Measurements from ENCODE around the gene LRRC53. TPM values are rescaled to one million over a fixed set of nuclear protein-coding genes. Genes with fewer than 3 reads are reported as not detected.

LRRC53 gene
- total and polyA plus RNA-seq, 2 of the 4 experiments (the other 2 are of a cell fraction): not detected

GRCh38 chr1:74505928-74506710 lies 6.3 kb downstream of the LRRC53 start:
- Histone ChIP-seq H3K4ac (ENCODE audit: low read depth, low read length) (no peak overlapping the region), H2AK9ac (replicated peaks; ENCODE audit: low read depth, low read length, poor library complexity) (no peak overlapping the region), H3K79me1 (ENCODE audit: low read depth in 1 of 2, low read length in 2 of 2) (no peaks in the 10 kb centered on the region), H3K23ac (ENCODE audit: low read depth, low read length) (no peak overlapping the region), H3K56ac (ENCODE audit: extremely low read depth, insufficient read depth, low read length) (no peak overlapping the region), H2AK5ac (ENCODE audit: low read depth, low read length) (no peak overlapping the region), H3K18ac (ENCODE audit: low read depth, low read length) (no peak overlapping the region), H3K4me3 (ENCODE audit: insufficient read depth, low read depth, low read length) (no peak overlapping the region), H2BK120ac (ENCODE audit: low read depth, low read length) (no peak overlapping the region), H3K9me1 (ENCODE audit: insufficient read depth, low read length) (no peaks in the 10 kb centered on the region), H2BK5ac (ENCODE audit: low read depth, low read length, poor library complexity, severe bottlenecking) (no peak overlapping the region), H4K8ac (ENCODE audit: low read depth in 2 of 2, low read length in 2 of 2) (no peak overlapping the region), H3K14ac (replicated peaks; ENCODE audit: low read depth, low read length) (no peak overlapping the region), H3K4me2 (ENCODE audit: low read depth, low read length) (no peak overlapping the region), H3K36me3 (ENCODE audit: control insufficient read depth, insufficient read depth, low read length) (no peaks in the 10 kb centered on the region), H3K27me3 (ENCODE audit: control insufficient read depth, insufficient read depth, low read length) (no peaks in the 10 kb centered on the region), H3K4me1 (ENCODE audit: control insufficient read depth, insufficient read depth, low read length) (no peaks in the 10 kb centered on the region), H4K91ac (ENCODE audit: insufficient read depth, low read depth, low read length) (no peak overlapping the region), H3K9ac (ENCODE audit: low read depth, low read length) (no peak overlapping the region), H4K20me1 (ENCODE audit: insufficient read depth, low read length) (no peaks in the 10 kb centered on the region), H4K5ac (ENCODE audit: low read depth, low read length) (no peak overlapping the region), H2AFZ (replicated peaks; ENCODE audit: low read length, poor library complexity) (no peak overlapping the region), H3K9me3 (ENCODE audit: control insufficient read depth, insufficient read depth, low read length) (no peaks in the 10 kb centered on the region), H2BK20ac (ENCODE audit: low read depth, low read length) (no peak overlapping the region), H3K27ac (ENCODE audit: insufficient read depth, low read length) (no peak overlapping the region), H2BK15ac (ENCODE audit: low read depth, low read length) (no peak overlapping the region)
- DNase-seq (no peak), ATAC-seq (ENCODE audit: low read depth) (no peak)
- CTCF ChIA-PET: no interaction called here
- in situ Hi-C loops (cut with MboI; ENCODE audit: low sequenced_read_pairs): no loop called here
- dilution Hi-C loops (cut with HindIII; ENCODE audit: low sequenced_read_pairs, unreplicated experiment): no loop called here
- intact Hi-C loops (cut with micrococcal nuclease): loop anchor here (10.0 kb wide), 1 partner anchor 189 kb away; no protein-coding TSS in a partner anchor
- TF ChIP-seq USF2 (IDR thresholded peaks at IDR 0.05; ENCODE audit: low read depth, low read length) (no peak), MAZ (IDR thresholded peaks at IDR 0.05; ENCODE audit: borderline replicate concordance, low read depth, low read length) (no peak), CTCF (conservative IDR thresholded peaks at IDR 0.05; ENCODE audit: low read depth, low read length) (no peak), ELK1 (IDR thresholded peaks at IDR 0.05; ENCODE audit: borderline replicate concordance, low read depth, low read length) (no peak), RCOR1 (IDR thresholded peaks at IDR 0.05; ENCODE audit: insufficient replicate concordance, low read length) (no peak), RFX5 (IDR thresholded peaks at IDR 0.05; ENCODE audit: low read depth, low read length) (no peak), CEBPB (IDR thresholded peaks at IDR 0.05; ENCODE audit: low read depth, low read length) (no peak), SMC3 (IDR thresholded peaks at IDR 0.05; ENCODE audit: low read depth, low read length) (no peak), MXI1 (IDR thresholded peaks at IDR 0.05; ENCODE audit: borderline replicate concordance, low read depth, low read length) (no peak), CHD1 (IDR thresholded peaks at IDR 0.05; ENCODE audit: low read depth, low read length) (no peak), FOS (IDR thresholded peaks at IDR 0.05; ENCODE audit: low read depth, low read length) (no peak)
- no TSS peak for BruUV-seq (replicated peaks)
- no CpG with 5 or more reads among the region's 8 CpGs for WGBS, 2 experiments (ENCODE audit: extremely low coverage in 2 of 2, insufficient read length in 1 of 2)
- POLR2A ChIA-PET (ENCODE audit: unreplicated experiment): no interaction called here
